Epithelial cell of esophagus (primary cell): ENCODE results near the gene THSD4.

Source experiments
- DNase-seq: peaks from one replicate; pipeline ENCODE4 v3.0.0; 2010; ENCODE audit warnings: low read depth
- H3K4me3 ChIP-seq: 2 replicates; pipeline ENCODE4 v1.5.1; 2011; ENCODE audit warnings: mild to moderate bottlenecking, low read length, control low read depth
- CTCF ChIP-seq: IDR thresholded peaks from 2 replicates; pipeline ENCODE4 v1.5.1; 2011; ENCODE audit warnings: low read depth, mild to moderate bottlenecking, low read length, control low read depth, inconsistent platforms; ENCODE audit not compliant: insufficient read depth; ENCODE audit errors: missing control alignments

The THSD4 gene

GRCh38 chr15:71183063-71183462, 67.8 kb downstream of the THSD4 start:
- no peak for DNase-seq
- H3K4me3 ChIP-seq: no peak overlapping the region
- TF ChIP-seq CTCF: no peak

- DNase-seq: no peak
- no peak overlapping the region for H3K4me3 ChIP-seq
- no peak for TF ChIP-seq CTCF
Measured at GRCh38 chr15:71185706-71186105, 70.4 kb downstream of the THSD4 start.

- no peak for DNase-seq
- TF ChIP-seq CTCF: no peak
- no peak overlapping the region for H3K4me3 ChIP-seq
Measured at GRCh38 chr15:71186267-71186666, 71.0 kb downstream of the THSD4 start.

- no peak for TF ChIP-seq CTCF
- no peak overlapping the region for H3K4me3 ChIP-seq
- DNase-seq: no peak
Measured at GRCh38 chr15:71187078-71187477, 71.8 kb downstream of the THSD4 start.

GRCh38 chr15:71187526-71187925, 72.3 kb downstream of the THSD4 start:
- TF ChIP-seq CTCF: no peak
- no peak overlapping the region for H3K4me3 ChIP-seq
- no peak for DNase-seq

GRCh38 chr15:71189718-71190117, 74.4 kb downstream of the THSD4 start:
- no peak for DNase-seq
- no peak for TF ChIP-seq CTCF
- no peak overlapping the region for H3K4me3 ChIP-seq

- TF ChIP-seq CTCF: no peak
- no peak for DNase-seq
- H3K4me3 ChIP-seq: no peak overlapping the region
Measured at GRCh38 chr15:71191296-71191695, 76.0 kb downstream of the THSD4 start.
